RWPE2 (cell line): ENCODE data around the gene LCN6.

Experiments
- ATAC-seq: fragments of 200-7000 bp; cut with Tn5 transposase; 3 replicates; pipeline ENCODE4 v1.9.1; 2021; ENCODE audit warnings: low read depth
- DNase-seq: peaks from one replicate; pipeline ENCODE4 v3.0.0-alpha.2; 2020; ENCODE audit warnings: low spot score
- H3K27ac ChIP-seq: fragments of 450-650 bp; 2 replicates; pipeline ENCODE4 v1.5.1; 2017; ENCODE audit warnings: mild to moderate bottlenecking; ENCODE audit not compliant: poor library complexity, severe bottlenecking
- H3K27me3 ChIP-seq: fragments of 250-450 bp; sonication (Bioruptor Pico); 2 replicates; pipeline ENCODE4 v1.5.1; 2021; ENCODE audit warnings: mild to moderate bottlenecking, moderate library complexity; ENCODE audit not compliant: insufficient read depth, poor library complexity, severe bottlenecking
- H3K36me3 ChIP-seq: fragments of 250-450 bp; sonication (Bioruptor Pico); 2 replicates; pipeline ENCODE4 v1.5.1; 2020; ENCODE audit warnings: low read depth, mild to moderate bottlenecking, moderate library complexity
- H3K4me1 ChIP-seq: fragments of 250-450 bp; sonication (Bioruptor Pico); 2 replicates; pipeline ENCODE4 v1.5.1; 2021; ENCODE audit warnings: mild to moderate bottlenecking, moderate library complexity; ENCODE audit not compliant: insufficient read depth, poor library complexity, severe bottlenecking
- H3K4me3 ChIP-seq: fragments of 250-450 bp; sonication (Bioruptor Pico); 2 replicates; pipeline ENCODE4 v1.5.1; 2021; ENCODE audit warnings: mild to moderate bottlenecking, moderate library complexity; ENCODE audit not compliant: severe bottlenecking
- H3K9me3 ChIP-seq: fragments of 250-450 bp; sonication (Bioruptor Pico); 2 replicates; pipeline ENCODE4 v1.5.1; 2021; ENCODE audit warnings: mild to moderate bottlenecking, moderate library complexity; ENCODE audit not compliant: severe bottlenecking
- TF ChIP-seq, protein P1 (sequence below): fragments of 450-650 bp; IDR thresholded peaks from one replicate; pipeline ENCODE4 v1.5.1; 2017; ENCODE audit warnings: mild to moderate bottlenecking, moderate library complexity; ENCODE audit not compliant: poor library complexity, severe bottlenecking

LCN6 gene

DNA sequence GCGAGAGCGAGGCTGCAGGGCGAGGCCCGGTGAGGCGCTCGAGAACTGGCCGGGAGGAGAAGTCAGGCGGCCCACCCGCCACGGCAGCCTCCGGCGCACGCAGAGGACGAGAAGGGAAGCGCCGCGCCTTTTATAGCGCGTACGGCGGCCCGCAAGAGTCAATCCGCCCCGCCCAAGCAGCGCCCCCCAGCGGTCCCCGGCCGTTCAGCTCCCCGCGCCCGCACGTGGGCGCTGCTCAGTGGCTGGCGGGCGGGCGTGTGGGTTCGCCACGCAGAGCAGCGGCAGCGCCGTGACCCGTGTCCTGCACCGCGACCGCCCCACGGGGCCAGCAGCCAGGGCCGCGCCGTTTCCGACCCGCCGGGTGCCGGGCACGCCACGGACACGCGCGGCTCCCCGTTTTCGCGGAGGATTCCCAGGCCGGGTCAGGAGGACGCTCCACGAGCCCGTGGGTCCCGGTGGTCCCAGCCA lies 20.2 kb downstream of the LCN6 start:
- ATAC-seq: peak; percentile 15
- H3K36me3 ChIP-seq: peaks cover 39% of the 10 kb centered on the region
- H3K9me3 ChIP-seq: no peaks in the 10 kb centered on the region

DNA sequence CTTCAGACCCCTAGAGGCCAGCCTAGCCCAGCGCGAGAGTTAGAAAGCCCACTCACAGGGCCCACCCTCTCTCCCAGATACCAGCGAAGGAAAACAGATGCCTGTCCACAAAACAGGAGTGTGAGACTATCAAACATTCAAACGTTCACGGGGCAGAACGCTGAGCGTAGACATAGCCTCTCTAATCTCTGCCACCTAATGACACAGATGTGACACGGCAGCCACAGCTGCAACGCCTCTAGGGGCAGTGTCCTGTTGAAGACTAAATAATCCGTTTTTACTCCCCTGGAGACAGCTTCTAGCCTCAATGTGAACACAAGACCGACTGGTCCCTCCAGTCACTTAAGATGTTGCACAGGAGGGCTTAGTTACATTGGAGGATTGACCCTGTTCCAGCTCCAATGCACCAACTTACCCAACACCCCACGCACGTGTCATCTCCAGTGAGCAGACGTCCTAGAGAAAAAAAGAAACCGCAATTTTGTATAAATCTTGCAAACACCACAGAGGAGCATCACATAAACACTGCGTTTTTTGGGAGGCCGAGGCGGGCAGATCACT lies 21.6 kb downstream of the LCN6 start:
- Histone ChIP-seq H3K27me3 (no peaks in the 10 kb centered on the region), H3K4me1 (peaks cover 14% of the 10 kb centered on the region), H3K4me3 (peak overlapping the region; percentile 63), H3K27ac (peak overlapping the region; percentile 68), H3K9me3 (no peaks in the 10 kb centered on the region), H3K36me3 (peaks cover 42% of the 10 kb centered on the region)
- DNase-seq (no peak), ATAC-seq (no peak)
- TF ChIP-seq, protein P1, sequence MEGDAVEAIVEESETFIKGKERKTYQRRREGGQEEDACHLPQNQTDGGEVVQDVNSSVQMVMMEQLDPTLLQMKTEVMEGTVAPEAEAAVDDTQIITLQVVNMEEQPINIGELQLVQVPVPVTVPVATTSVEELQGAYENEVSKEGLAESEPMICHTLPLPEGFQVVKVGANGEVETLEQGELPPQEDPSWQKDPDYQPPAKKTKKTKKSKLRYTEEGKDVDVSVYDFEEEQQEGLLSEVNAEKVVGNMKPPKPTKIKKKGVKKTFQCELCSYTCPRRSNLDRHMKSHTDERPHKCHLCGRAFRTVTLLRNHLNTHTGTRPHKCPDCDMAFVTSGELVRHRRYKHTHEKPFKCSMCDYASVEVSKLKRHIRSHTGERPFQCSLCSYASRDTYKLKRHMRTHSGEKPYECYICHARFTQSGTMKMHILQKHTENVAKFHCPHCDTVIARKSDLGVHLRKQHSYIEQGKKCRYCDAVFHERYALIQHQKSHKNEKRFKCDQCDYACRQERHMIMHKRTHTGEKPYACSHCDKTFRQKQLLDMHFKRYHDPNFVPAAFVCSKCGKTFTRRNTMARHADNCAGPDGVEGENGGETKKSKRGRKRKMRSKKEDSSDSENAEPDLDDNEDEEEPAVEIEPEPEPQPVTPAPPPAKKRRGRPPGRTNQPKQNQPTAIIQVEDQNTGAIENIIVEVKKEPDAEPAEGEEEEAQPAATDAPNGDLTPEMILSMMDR: peak; percentile 43

More for the DNA sequence above, 20.2 kb downstream of the LCN6 start:
- H3K27ac ChIP-seq: peak overlapping the region; percentile 68
- H3K4me1 ChIP-seq: peaks cover 8% of the 10 kb centered on the region
- peak overlapping the region; percentile 63 for H3K4me3 ChIP-seq
- TF ChIP-seq, protein P1: peak; percentile 94
- no peaks in the 10 kb centered on the region for H3K27me3 ChIP-seq
- DNase-seq: no peak

GRCh38 chr9:136726118-136726517 lies 22.2 kb downstream of the LCN6 start:
- Histone ChIP-seq H3K36me3 (peaks cover 45% of the 10 kb centered on the region), H3K4me1 (peaks cover 19% of the 10 kb centered on the region), H3K4me3 (peak overlapping the region; percentile 0), H3K9me3 (no peaks in the 10 kb centered on the region), H3K27ac (peak overlapping the region; percentile 68), H3K27me3 (no peaks in the 10 kb centered on the region)
- TF ChIP-seq, protein P1: no peak
- ATAC-seq (no peak), DNase-seq (no peak)

DNA sequence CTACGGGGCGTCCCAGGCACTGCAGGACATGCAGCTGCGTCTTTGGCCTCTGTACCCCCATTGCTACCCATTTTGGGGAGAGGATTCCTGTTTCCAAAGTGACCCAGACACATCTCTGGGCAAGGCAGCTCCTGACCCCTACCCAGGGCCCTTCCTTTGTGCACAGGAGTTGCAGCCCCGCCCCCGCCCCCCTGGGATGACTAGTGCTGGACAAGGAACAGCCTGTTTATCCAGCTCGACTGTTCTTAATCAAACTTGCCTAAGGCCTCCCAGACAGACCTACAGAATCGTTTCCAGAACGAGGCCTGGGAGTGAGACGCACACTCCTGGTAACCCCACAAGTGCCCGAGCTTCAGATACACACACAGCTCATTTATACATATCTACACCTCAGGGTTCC lies 22.7 kb downstream of the LCN6 start:
- Histone ChIP-seq H3K36me3 (peaks cover 45% of the 10 kb centered on the region), H3K27me3 (no peaks in the 10 kb centered on the region), H3K27ac (peak overlapping the region; percentile 68), H3K4me1 (peaks cover 24% of the 10 kb centered on the region), H3K4me3 (no peak overlapping the region), H3K9me3 (no peaks in the 10 kb centered on the region)
- no peak for ATAC-seq
- TF ChIP-seq, protein P1: no peak
- no peak for DNase-seq

GRCh38 chr9:136724772-136725171 lies 23.6 kb downstream of the LCN6 start:
- no peak for ATAC-seq
- Histone ChIP-seq H3K27me3 (no peaks in the 10 kb centered on the region), H3K4me3 (no peak overlapping the region), H3K9me3 (no peaks in the 10 kb centered on the region), H3K27ac (peak overlapping the region; percentile 68), H3K4me1 (peaks cover 24% of the 10 kb centered on the region), H3K36me3 (peaks cover 45% of the 10 kb centered on the region)
- no peak for DNase-seq
- TF ChIP-seq, protein P1: no peak
